Measurements from ENCODE around the gene ANKRD33B. TPM values are rescaled to one million over a fixed set of nuclear protein-coding genes. Genes with fewer than 3 reads are reported as not detected.

Gene ANKRD33B
- total RNA-seq, 1 experiment from 2014 or later, result 6.9 TPM

DNA sequence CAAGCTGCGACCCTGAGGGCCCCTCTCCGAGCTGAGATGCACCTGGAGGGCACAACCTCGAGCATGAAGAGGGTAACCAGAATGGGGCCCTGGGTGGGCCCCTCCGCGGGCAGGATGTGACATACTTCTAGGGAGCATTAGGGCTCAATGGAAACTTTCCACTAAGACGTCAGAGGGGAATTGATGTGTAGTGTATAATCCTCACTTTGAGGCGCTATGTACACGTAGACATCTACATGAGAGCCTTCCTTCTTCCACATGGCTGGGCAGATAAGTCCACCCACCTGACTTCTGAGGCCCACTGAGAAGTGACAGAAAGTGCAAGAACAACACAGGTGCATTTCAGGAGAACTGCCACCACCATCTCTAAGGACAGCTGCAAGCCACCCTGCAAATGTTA lies 136.1 kb downstream of the ANKRD33B start:
- no peaks in the 10 kb centered on the region for H3K9me3 ChIP-seq (ENCODE audit: control insufficient read depth, low read depth, low read length)
- Mint-ChIP-seq H3K27ac (no peak overlapping the region; a peak in 1 of 7 replicates), H3K4me1 (peaks cover 26 to 28% of the 10 kb centered on the region in 2 experiments), H3K36me3 (ENCODE audit: insufficient read depth in 1 of 3, low read depth in 3 of 3) (no peaks in the 10 kb centered on the region), H3K4me3 (no peak overlapping the region), H3K27me3 (ENCODE audit: low read depth) (no peaks in the 10 kb centered on the region), H3K9me3 (no peaks in the 10 kb centered on the region)
- WGBS (ENCODE audit: extremely low coverage, insufficient read length, low lambda C conversion rate), result no CpG with 5 or more reads among the region's 8 CpGs
- TF ChIP-seq, protein P1, sequence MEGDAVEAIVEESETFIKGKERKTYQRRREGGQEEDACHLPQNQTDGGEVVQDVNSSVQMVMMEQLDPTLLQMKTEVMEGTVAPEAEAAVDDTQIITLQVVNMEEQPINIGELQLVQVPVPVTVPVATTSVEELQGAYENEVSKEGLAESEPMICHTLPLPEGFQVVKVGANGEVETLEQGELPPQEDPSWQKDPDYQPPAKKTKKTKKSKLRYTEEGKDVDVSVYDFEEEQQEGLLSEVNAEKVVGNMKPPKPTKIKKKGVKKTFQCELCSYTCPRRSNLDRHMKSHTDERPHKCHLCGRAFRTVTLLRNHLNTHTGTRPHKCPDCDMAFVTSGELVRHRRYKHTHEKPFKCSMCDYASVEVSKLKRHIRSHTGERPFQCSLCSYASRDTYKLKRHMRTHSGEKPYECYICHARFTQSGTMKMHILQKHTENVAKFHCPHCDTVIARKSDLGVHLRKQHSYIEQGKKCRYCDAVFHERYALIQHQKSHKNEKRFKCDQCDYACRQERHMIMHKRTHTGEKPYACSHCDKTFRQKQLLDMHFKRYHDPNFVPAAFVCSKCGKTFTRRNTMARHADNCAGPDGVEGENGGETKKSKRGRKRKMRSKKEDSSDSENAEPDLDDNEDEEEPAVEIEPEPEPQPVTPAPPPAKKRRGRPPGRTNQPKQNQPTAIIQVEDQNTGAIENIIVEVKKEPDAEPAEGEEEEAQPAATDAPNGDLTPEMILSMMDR (conservative IDR thresholded peaks at IDR 0.05), result no peak
- H3K23ac ChIP-seq (ENCODE audit: insufficient read length, low read depth, low read length), result no peak overlapping the region
- H3K79me1 ChIP-seq (ENCODE audit: insufficient read depth, low read depth, low read length, poor library complexity, severe bottlenecking), result no peaks in the 10 kb centered on the region
- H4K20me1 ChIP-seq (ENCODE audit: control insufficient read depth, insufficient read depth, insufficient read length), result no peaks in the 10 kb centered on the region
- no peak overlapping the region for H2AK5ac ChIP-seq (ENCODE audit: insufficient read length, low read length)
- no peak overlapping the region for H2BK20ac ChIP-seq (ENCODE audit: low read depth, low read length, poor library complexity, severe bottlenecking)
- no peak overlapping the region for H3K56ac ChIP-seq (ENCODE audit: insufficient read length, low read depth, low read length)
- DNase-seq, result no peak
- H4K5ac ChIP-seq (ENCODE audit: insufficient read length, low read depth, low read length), result no peak overlapping the region
- no peak overlapping the region for H3K18ac ChIP-seq (ENCODE audit: insufficient read length, low read depth, low read length)
- H3K79me2 ChIP-seq (ENCODE audit: insufficient read depth, low read length), result no peaks in the 10 kb centered on the region
- no peak overlapping the region for H3K9ac ChIP-seq (ENCODE audit: extremely low read depth, insufficient read length, low read length)
- H3K4me1 ChIP-seq (ENCODE audit: insufficient read depth, low read length), result peaks cover 17% of the 10 kb centered on the region
- no peaks in the 10 kb centered on the region for H3K27me3 ChIP-seq (ENCODE audit: insufficient read depth, low read length)
- H3K4me2 ChIP-seq (ENCODE audit: insufficient read depth, insufficient read length, low read length), result no peak overlapping the region
- no peak overlapping the region for H3K27ac ChIP-seq (ENCODE audit: insufficient read length, low read depth, low read length)
- H2BK12ac ChIP-seq (ENCODE audit: insufficient read length, low read depth, low read length), result no peak overlapping the region
- no peak overlapping the region for H2AFZ ChIP-seq (ENCODE audit: low read length)
- no peak overlapping the region for H4K91ac ChIP-seq (ENCODE audit: insufficient read length, low read depth, low read length)
- no peaks in the 10 kb centered on the region for H3K23me2 ChIP-seq (ENCODE audit: insufficient read length, low read depth, low read length, poor library complexity, severe bottlenecking)
- H3K14ac ChIP-seq (ENCODE audit: insufficient read depth, low read length), result no peak overlapping the region
- H2BK120ac ChIP-seq (ENCODE audit: low read depth, low read length, poor library complexity, severe bottlenecking), result no peak overlapping the region
- H2BK15ac ChIP-seq (ENCODE audit: low read depth, low read length), result no peak overlapping the region
- H3T11ph ChIP-seq (ENCODE audit: low read length), result no peak overlapping the region
- H3K4ac ChIP-seq (ENCODE audit: low read depth, low read length), result no peak overlapping the region
- no peak overlapping the region for H2BK5ac ChIP-seq (ENCODE audit: insufficient read length, low read length)
- no peak overlapping the region for H4K8ac ChIP-seq (replicated peaks; ENCODE audit: insufficient read length, low read depth, low read length)
